HG02938 (cell line): ENCODE data around the gene MRPL55.
A peak's percentile ranks its signal among the peaks of the same experiment; 100 is the strongest.

Experiments
- ATAC-seq: cut with Tn5 transposase; IDR thresholded peaks from one replicate; pipeline ENCODE4 v1.9.1; 2021; ENCODE audit warnings: mild to moderate bottlenecking, moderate library complexity; ENCODE audit not compliant: unreplicated experiment

The MRPL55 gene

DNA sequence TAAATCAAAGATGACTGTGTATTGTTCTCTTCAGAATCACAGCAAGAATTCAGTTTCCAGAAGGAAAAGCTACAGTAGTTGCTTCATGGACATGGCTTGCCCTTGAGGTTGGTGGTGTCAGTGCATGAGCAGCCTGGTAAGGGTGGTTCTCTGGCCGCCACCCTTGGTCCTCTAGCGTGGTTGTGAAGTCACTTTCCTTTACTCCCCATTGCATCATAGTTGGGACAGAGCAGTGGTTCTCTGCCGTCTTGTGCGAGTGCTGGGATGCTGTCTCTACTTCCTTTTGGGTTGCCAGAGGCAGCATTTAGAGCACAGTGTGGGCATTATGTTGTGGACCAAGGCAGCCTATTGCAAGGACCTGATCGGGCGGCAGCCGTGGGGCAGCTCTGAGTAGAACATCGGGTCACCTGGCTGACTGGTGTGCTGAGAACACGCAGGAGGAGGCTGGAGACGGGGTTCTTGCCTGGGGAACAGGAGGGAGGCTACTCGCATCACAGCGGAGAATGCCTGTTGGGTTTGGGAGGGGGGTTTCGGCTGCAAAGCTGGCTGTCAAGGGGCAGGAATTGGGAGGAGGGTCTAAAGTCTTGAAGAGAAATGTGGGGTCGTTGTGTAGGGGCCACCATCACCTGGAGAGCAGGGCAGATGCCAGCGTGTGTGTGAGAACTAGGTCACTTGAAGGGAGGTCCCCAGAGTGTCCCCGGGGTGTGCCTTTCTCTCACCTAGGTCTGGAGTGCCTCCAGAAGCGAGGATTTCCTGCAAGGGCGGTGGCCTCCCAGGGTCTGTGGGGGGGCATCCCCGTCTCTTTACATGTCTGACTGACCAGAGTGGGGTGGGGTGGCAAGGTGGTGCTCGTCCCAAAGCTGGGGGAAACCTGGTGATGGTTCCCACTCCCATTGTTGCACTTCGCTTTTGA is 20.3 kb downstream of the MRPL55 start:
- no peak for ATAC-seq

- no peak for ATAC-seq
Measured at GRCh38 chr1:228087771-228088251, 21.3 kb downstream of the MRPL55 start.

DNA sequence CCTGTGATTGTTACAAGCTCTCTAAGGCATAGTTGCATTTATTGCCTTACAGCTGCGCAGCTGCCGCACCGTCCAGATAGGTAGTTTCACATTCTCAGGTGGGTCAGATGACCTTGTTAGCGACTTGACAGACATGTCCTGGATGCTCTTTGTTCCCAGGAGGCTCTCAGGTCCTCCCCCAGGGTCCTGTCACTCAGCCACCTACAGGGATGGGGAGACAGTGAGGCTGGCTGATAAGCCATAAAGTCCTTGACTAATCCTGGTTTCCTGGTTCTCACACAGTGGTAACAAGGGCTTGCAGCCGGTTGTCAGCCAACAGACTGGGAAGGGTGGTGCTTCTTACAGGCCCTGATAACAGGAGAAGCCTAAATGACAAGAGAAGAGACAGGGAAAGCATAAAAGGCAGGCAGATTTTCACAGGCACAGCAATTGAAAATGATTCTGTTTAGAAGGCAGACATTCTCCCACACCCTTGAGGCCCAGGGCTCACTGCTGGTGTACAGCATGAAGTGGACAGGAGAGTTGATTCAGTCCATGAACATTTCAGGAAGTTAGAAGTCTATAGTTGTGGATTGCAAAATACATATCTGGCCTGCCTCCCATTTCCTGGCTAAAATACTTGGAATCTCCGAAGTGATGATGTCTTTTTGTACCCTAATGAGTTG is 23.7 kb downstream of the MRPL55 start:
- no peak for ATAC-seq

DNA sequence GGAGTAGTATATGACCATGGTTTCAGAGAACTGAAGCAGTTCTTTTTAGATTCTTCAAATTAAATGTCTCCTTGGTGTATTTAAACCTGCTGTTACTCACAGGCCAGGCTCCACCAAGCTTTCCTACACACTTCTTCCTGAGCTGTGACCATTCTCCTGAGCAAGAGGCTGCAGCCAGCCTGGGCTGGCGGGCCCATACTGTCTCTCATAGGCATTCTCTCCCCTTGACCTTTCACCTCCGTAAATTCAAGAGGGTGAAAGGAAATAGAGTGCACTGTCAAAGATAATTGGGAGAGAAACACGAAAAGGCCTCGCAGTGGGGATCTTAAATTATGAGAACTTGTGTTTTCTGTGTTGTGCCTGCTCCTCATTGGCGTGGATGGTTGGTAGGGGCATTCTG is 24.3 kb downstream of the MRPL55 start:
- ATAC-seq = no peak

DNA sequence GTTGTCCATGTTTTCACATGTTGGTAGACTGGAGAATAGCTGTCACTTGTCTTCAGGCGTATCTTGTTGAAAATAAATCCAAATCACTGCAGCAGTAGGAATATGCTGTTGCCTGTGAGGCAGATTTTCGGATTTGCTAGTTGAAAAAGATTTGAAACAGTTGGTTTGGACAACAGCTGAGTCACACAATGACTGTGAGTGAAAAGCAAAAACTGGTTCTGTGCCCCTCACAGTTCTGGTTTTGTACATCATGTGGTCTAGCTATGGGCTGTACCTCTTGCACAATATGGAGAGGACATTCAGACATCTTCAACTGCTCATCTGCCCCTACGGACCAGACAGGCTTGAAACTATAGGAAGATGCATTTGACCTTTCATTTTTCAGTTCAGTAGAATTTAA is 24.8 kb downstream of the MRPL55 start:
- ATAC-seq = no peak

DNA sequence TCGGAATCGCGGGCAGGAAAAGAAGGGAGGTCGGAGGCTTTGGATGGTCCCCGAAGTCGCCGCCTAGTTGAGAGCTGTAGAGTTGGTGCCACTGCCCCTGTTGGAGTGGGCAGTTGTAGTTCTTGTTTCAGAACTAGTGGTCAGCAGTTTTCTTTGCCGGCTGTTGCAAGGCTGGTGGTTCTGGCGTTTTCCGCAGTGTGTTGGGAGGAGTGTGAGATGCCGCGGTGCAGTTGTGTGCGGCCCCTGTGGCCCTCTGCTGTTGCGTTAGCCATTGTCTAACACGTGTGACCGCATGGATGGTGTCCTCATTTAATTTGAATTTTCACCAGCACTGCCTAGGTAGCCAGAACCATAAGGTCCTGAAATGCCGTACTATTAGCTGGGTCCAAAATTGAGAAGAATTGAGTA is 25.2 kb downstream of the MRPL55 start:
- ATAC-seq = no peak

DNA sequence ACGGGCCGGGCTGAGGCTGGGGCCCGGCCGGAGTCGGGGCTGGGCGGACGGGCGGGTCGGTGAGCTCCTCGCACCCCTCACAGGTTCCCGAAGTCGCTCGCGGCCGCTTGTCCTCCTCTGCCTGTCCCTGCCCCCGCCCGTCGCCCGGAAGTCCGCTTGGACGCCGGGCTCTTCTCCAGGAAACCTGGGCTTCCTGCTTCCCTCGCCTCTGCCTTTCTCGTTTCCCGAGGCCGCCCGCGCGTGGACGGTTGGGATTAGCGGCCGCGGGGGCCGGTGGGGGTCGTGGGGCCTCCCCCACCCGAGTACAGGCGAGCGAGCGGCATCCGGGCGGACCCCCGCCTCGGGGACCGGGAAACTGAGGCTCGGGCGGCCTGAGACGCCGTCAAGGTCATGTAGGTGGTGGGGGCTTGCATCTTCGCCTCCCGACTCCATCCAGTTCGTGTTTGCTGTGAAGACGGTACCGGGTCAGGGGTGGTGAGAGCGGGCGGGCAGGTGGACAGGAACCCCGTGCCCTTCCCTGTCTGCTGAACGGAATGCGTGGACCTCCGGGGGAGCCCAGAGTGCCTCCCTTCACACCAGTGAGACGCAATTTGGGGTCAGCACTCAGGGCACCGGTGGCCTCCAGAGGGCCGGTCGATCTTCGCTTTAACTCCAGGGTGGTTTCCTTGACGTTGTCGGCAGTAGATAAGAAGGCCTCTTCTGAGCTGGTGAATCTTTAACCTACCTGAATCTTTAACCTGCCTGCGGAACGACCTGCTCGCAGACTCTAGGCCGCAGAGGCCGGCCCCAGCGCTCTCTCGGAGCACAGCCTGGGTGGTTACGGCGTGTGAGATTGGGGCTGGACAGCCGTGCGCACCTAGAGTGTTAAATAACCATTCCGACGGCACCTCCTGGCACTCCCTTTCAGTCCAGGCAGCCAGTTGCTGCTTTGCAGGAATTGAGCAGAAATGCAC is 25.9 kb downstream of the MRPL55 start:
- peak; percentile 16 for ATAC-seq

DNA sequence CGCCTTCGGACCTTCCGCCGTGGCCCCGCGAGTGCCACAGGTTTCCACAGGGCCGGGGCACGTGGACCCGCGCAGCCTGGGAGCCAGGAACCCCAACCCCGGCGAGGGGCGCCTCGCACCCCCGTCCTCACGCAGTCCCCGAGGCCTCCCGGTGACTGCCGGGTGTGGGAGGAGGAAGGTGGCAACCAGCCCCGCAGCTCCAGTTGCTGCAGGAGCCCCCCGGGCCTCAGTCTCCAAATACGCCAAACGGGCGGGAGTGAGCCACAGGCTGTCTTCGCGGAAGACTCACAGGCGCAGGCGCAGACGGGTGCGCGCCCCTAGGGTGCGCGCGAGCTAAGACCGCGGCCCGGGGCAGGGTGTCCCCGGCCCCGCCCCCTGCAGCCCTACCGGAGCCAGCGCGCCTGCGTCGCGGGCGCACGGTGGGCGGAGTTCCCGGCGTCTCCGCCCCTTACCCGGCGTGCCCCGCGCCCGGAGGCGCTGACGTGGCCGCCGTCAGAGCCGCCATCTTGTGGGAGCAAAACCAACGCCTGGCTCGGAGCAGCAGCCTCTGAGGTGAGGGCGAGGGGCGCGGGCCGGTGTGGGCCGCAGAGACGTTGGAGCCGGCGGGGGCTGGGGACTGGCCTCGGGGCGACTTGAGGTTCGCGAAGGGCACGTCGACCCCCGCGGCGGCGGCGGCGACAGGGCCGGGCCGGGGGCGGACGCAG is 26.7 kb downstream of the MRPL55 start, which contains the start of gene ARF1:
Gene ARF1, plus strand, starts transcription at position 495 of the 704 bp plus-strand sequence. CDS start 14,407 bp downstream, outside the sequence.
- ATAC-seq = peak; percentile 66

DNA sequence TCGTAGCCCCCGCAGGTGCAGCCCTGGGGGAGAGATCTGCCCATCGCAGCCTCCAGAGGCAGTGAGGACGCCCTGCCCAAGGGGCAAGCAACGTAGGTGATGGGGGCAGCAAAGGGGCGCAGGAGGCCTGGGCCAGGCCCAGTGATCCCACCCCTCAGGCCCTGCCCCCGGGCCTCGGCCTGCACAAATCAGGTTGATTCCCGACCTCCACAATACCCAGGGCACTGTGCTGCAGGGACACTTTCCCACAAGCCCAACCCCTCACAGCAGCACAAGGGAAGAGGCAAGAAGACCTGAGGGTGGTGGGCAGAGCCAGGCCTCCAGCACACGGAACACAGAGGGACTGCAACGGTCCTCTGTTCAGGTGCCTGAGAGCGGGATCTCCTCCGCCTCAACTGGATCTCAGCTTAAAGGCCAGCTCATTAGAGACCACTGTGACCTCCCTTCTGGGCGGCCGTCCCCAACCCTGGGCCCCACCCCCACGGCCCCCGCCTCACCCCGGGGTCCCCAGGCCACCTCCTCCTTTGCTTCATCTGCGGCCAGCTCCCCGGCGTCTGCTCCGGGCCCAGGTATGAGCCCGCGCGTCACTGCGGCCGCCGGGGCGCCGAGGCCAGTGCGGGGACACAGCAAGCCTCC is 27.4 kb downstream of the MRPL55 start:
- ATAC-seq = peak; percentile 25

DNA sequence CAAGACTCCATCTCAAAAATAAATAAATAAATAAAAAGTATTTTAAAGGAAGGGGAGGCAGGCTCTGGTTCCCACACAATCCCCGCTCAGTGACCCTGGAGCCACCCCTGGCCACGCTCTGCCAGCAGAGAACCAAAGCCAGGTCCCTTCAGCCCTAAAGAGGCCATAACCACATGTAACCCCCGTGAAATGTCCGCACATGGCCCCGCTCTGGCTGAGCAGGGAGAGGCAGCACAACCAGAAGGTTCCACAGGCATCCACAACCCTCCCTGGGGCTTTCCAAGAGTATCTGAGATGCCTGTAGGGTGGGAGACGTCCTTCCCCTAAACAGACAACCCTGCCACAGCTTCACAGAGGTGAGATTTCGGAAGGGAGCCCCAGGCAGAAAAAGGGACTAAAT is 28.0 kb downstream of the MRPL55 start:
- ATAC-seq = no peak

GRCh38 chr1:228079601-228080263 is 29.4 kb downstream of the MRPL55 start:
- ATAC-seq = no peak

GRCh38 chr1:228079013-228079412 is 30.1 kb downstream of the MRPL55 start:
- ATAC-seq = no peak

DNA sequence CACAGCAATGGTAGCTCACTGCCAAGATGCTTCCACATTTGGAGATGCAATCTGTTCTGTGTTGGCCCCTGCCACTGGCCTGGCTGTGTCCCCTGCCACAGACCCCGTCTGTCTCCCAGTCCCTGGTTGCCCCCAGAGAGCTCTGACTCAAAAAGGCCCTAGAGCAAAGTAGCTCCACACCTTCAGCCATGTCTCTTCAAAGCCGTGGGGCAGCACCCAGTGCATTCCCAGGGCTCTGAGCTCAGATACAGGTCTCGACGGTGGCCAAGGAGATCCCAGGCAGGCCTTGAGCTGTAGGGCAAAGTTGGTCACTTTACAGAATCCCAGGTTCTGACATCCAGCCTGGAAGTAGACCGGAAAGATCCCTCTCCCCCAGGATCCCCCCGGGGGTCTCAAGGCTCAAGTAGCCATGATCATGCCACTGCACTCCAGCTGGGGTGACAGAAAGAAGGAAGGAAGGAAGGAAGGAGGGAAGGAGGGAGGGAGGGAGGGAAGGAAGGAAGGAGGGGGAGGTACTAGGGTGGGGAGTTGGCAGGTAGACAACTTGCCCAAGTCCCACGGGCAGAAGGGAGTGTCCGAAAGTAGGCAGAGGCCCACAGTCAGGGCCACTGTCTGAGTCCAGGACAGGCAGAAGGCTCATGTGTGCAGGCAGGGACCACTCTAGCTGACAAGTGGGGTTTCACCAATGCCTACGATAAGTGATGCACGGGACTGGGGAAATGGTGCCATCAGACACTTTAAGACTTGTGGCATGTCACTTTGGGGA is 31.4 kb downstream of the MRPL55 start:
- ATAC-seq = no peak

GRCh38 chr1:228076796-228077430 is 32.2 kb downstream of the MRPL55 start:
- ATAC-seq = no peak

DNA sequence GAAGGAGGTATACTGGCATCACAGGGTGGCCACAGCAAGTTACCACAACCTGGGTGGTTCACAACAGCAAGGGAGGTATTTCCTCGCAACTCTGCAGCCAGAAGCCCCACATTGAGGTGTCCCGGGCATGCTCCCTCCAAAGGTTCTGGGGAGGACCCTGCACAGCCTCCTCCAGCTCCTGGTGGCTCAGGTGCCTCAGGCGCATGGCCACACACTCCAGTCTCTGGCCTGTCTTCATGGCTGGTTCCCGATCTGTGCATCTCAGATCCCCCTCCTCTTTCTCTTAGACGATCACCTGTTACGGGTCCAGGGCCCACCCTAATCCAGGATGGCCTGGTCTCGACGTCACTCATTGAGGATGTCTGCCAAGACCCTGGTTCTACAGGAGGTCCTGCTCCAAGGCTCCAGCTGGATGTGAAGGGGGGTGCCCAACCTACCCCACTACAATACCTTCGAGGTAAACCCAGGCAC is 33.3 kb downstream of the MRPL55 start:
- no peak for ATAC-seq

GRCh38 chr1:228074954-228075730 is 34.0 kb downstream of the MRPL55 start:
- no peak for ATAC-seq
